ENCODE data around the gene FSTL4. TPM values are rescaled to one million over a fixed set of nuclear protein-coding genes. Genes with fewer than 3 reads are reported as not detected.

The FSTL4 gene
- total and polyA plus RNA-seq, 2 of the 4 experiments (the other 2 are of a cell fraction) = 0.18 TPM; not detected in 1

GRCh38 chr5:133265720-133266526 is 346.4 kb downstream of the FSTL4 start:
- H2AK5ac ChIP-seq (ENCODE audit: low read depth, low read length) = no peak overlapping the region
- H4K8ac ChIP-seq (ENCODE audit: low read depth in 2 of 2, low read length in 2 of 2) = no peak overlapping the region
- no peak overlapping the region for H3K14ac ChIP-seq (replicated peaks; ENCODE audit: low read depth, low read length)
- no peak overlapping the region for H4K91ac ChIP-seq (ENCODE audit: insufficient read depth, low read depth, low read length)
- ATAC-seq (ENCODE audit: low read depth) (no peak), DNase-seq (no peak)
- intact Hi-C loops (cut with micrococcal nuclease) = no loop called here
- no peak overlapping the region for H3K9ac ChIP-seq (ENCODE audit: low read depth, low read length)
- no peak overlapping the region for H3K4me2 ChIP-seq (ENCODE audit: low read depth, low read length)
- H3K27me3 ChIP-seq (ENCODE audit: control insufficient read depth, insufficient read depth, low read length) = peaks cover 59% of the 10 kb centered on the region
- H2BK5ac ChIP-seq (ENCODE audit: low read depth, low read length, poor library complexity, severe bottlenecking) = no peak overlapping the region
- H3K18ac ChIP-seq (ENCODE audit: low read depth, low read length) = no peak overlapping the region
- H3K27ac ChIP-seq (ENCODE audit: insufficient read depth, low read length) = no peak overlapping the region
- H2BK20ac ChIP-seq (ENCODE audit: low read depth, low read length) = no peak overlapping the region
- no TSS peak for BruUV-seq (replicated peaks)
- no peak overlapping the region for H2AK9ac ChIP-seq (replicated peaks; ENCODE audit: low read depth, low read length, poor library complexity)
- no peaks in the 10 kb centered on the region for H3K36me3 ChIP-seq (ENCODE audit: control insufficient read depth, insufficient read depth, low read length)
- H2BK15ac ChIP-seq (ENCODE audit: low read depth, low read length) = no peak overlapping the region
- ChIA-PET CTCF (no interaction called here), POLR2A (ENCODE audit: unreplicated experiment) (no interaction called here)
- H3K56ac ChIP-seq (ENCODE audit: extremely low read depth, insufficient read depth, low read length) = no peak overlapping the region
- H2BK120ac ChIP-seq (ENCODE audit: low read depth, low read length) = no peak overlapping the region
- 60% methylated on average over 6 of the region's 18 CpGs; no CpG with 5 or more reads in 1 of the 2 experiments for WGBS, 2 experiments (ENCODE audit: extremely low coverage in 2 of 2, insufficient read length in 1 of 2)
- H3K79me1 ChIP-seq (ENCODE audit: low read depth in 1 of 2, low read length in 2 of 2) = no peaks in the 10 kb centered on the region
- H3K4me3 ChIP-seq (ENCODE audit: insufficient read depth, low read depth, low read length) = no peak overlapping the region
- no peak overlapping the region for H2AFZ ChIP-seq (replicated peaks; ENCODE audit: low read length, poor library complexity)
- H4K20me1 ChIP-seq (ENCODE audit: insufficient read depth, low read length) = no peaks in the 10 kb centered on the region
- H3K9me3 ChIP-seq (ENCODE audit: control insufficient read depth, insufficient read depth, low read length) = no peaks in the 10 kb centered on the region
- no peak overlapping the region for H3K23ac ChIP-seq (ENCODE audit: low read depth, low read length)
- dilution Hi-C loops (cut with HindIII; ENCODE audit: low sequenced_read_pairs, unreplicated experiment) = no loop called here
- TF ChIP-seq MXI1 (IDR thresholded peaks at IDR 0.05; ENCODE audit: borderline replicate concordance, low read depth, low read length) (no peak), BHLHE40 (IDR thresholded peaks at IDR 0.05; ENCODE audit: low read depth, low read length) (no peak), MAZ (IDR thresholded peaks at IDR 0.05; ENCODE audit: borderline replicate concordance, low read depth, low read length) (no peak), SMC3 (IDR thresholded peaks at IDR 0.05; ENCODE audit: low read depth, low read length) (no peak), CEBPB (IDR thresholded peaks at IDR 0.05; ENCODE audit: low read depth, low read length) (no peak), MAFK (IDR thresholded peaks at IDR 0.05; ENCODE audit: low read depth, low read length) (no peak)
- no peaks in the 10 kb centered on the region for H3K4me1 ChIP-seq (ENCODE audit: control insufficient read depth, insufficient read depth, low read length)
- no peak overlapping the region for H3K4ac ChIP-seq (ENCODE audit: low read depth, low read length)
- H4K5ac ChIP-seq (ENCODE audit: low read depth, low read length) = no peak overlapping the region
- no peaks in the 10 kb centered on the region for H3K9me1 ChIP-seq (ENCODE audit: insufficient read depth, low read length)
- in situ Hi-C loops (cut with MboI; ENCODE audit: low sequenced_read_pairs) = no loop called here

Data from IMR-90 (cell line).